Breast epithelium (tissue), 3 donors: ENCODE data around the gene KCNC3.

Experiments
- POLR2A ChIP-seq: fragments of 450-650 bp; IDR thresholded peaks from one replicate; pipeline ENCODE4 v1.6.1; 2016; ENCODE audit warnings: antibody characterized with exemption, mild to moderate bottlenecking, moderate library complexity
- POLR2AphosphoS5 ChIP-seq, 3 donors: sonication (generic); formaldehyde crosslinking; IDR thresholded peaks; one replicate each; pipeline ENCODE4 v1.6.1; 2017; ENCODE audit warnings: antibody characterized with exemption in 3 of 3
- TF ChIP-seq, protein P1 (sequence below), 3 donors: fragments of 450-650 bp; IDR thresholded peaks; one replicate each; pipeline ENCODE4 v1.5.1; 2016 to 2017; ENCODE audit warnings: antibody characterized with exemption in 3 of 3, mild to moderate bottlenecking in 3 of 3, moderate library complexity in 3 of 3

DNA sequence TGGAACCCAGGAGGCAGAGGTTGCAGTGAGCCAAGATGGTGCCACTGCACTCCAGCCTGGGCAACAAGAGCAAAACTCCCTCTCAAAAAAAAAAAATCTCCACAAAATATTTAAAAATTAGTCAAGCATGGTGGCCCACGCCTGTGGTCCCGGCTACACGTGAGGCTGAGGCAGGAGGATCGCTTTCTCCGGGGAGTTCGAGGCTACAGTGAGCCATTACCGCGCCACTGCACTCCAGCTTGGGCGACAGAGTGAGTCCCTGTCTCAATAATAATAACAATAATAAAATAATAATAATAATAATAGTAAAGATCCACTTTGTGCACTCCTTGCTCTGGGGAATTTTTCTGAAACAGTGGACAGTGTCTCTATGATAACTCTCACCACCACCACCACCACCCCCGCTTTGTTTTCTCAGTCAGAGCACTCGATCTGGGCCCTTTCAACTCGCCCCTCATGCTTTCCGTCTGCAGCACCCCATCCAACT is 27.6 kb upstream of the KCNC3 start:
- TF ChIP-seq, protein P1, sequence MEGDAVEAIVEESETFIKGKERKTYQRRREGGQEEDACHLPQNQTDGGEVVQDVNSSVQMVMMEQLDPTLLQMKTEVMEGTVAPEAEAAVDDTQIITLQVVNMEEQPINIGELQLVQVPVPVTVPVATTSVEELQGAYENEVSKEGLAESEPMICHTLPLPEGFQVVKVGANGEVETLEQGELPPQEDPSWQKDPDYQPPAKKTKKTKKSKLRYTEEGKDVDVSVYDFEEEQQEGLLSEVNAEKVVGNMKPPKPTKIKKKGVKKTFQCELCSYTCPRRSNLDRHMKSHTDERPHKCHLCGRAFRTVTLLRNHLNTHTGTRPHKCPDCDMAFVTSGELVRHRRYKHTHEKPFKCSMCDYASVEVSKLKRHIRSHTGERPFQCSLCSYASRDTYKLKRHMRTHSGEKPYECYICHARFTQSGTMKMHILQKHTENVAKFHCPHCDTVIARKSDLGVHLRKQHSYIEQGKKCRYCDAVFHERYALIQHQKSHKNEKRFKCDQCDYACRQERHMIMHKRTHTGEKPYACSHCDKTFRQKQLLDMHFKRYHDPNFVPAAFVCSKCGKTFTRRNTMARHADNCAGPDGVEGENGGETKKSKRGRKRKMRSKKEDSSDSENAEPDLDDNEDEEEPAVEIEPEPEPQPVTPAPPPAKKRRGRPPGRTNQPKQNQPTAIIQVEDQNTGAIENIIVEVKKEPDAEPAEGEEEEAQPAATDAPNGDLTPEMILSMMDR (IDR thresholded peaks at IDR 0.05): no peak
- TF ChIP-seq POLR2A: no peak
- TF ChIP-seq POLR2AphosphoS5 (IDR thresholded peaks at IDR 0.05): no peak
